ENCODE results near the gene CPLANE2.
"Not testable (repeated sequence)": the region's sequence is repeated elsewhere in the genome, so short reads cannot be mapped to it uniquely, and the experiment has no call there.

The CPLANE2 gene

DNA sequence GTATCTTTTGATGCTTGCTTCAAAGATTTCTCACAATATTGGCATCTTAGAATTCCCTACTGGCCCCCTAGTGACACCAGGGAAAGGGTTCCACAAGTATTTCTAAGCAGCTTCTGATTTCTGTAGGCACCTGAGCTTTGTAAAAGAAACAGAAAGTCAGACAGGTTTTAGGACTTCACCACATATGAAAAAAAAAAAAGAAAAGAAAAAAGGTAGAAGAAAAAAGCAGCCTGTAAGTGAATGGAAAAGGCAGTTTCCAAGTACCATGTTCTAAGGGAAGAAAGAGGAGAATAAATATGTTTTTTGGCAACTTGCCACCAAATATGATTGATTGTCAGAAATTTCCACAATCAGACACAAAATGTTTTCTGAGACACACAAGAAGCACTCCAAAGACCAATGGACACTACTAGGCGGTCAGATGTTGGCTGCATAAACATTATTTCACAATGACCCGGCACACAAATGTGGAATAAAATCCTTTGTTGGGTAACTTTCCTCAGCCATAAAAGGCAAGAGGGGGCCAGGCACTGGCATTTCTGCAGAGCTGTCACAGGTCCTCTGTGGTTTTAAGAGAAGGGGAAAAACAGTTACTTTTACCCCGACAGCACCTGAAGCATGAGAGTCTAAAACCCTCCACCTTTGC is 12.7 kb upstream of the CPLANE2 start:
- no peak for DNase-seq (ENCODE audit: low read depth)
- TF ChIP-seq, protein P1, sequence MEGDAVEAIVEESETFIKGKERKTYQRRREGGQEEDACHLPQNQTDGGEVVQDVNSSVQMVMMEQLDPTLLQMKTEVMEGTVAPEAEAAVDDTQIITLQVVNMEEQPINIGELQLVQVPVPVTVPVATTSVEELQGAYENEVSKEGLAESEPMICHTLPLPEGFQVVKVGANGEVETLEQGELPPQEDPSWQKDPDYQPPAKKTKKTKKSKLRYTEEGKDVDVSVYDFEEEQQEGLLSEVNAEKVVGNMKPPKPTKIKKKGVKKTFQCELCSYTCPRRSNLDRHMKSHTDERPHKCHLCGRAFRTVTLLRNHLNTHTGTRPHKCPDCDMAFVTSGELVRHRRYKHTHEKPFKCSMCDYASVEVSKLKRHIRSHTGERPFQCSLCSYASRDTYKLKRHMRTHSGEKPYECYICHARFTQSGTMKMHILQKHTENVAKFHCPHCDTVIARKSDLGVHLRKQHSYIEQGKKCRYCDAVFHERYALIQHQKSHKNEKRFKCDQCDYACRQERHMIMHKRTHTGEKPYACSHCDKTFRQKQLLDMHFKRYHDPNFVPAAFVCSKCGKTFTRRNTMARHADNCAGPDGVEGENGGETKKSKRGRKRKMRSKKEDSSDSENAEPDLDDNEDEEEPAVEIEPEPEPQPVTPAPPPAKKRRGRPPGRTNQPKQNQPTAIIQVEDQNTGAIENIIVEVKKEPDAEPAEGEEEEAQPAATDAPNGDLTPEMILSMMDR (IDR thresholded peaks at IDR 0.05; ENCODE audit: control insufficient read depth, extremely low read depth, insufficient read depth) = no peak

DNA sequence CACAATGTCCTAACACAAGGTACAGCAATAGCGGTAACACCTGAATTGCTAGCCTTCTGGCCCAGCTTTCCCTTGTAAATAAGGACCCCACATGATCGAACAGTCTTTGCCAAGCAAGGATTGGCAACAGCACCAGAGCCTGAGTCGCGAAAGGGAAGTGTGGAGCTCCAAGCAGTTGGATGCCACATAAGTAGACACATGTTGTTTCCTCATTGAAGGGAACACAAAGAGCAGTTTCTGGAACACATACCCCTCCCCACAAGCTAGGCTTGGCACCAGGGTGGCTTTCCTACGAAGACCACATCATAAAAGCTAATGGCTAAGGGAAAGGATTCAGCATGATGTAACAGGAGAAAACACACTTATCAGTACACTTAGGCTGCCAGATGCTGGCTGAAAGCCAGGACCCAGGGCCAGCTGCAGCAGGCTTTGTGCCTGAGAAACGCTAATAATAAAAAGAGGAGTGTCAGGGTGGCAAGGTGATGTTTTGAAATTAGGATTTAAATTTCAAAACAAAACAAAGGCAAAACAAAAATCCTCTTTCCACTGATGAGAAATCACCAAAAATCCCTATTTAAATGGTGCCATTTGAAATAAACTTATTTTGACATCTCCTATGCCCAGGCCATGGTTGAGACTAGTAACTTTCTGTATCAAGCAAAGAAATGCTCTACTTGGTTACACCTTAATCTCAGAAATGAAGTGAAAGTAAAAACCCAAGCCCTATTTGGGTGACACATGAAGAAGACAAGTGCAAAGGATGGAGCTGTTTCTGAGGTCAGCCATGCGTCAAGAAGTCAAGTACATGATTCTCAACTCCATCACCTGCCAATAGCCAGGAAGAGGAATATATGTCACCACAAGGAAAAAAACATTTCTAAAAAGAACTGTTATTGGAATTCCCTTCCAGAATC is 11.9 kb upstream of the CPLANE2 start:
- TF ChIP-seq, protein P1 (IDR thresholded peaks at IDR 0.05; ENCODE audit: control insufficient read depth, extremely low read depth, insufficient read depth) = no peak
- peak; percentile 91 for DNase-seq (ENCODE audit: low read depth)
- no peak overlapping the region for H3K4me3 ChIP-seq (ENCODE audit: low read depth, low read length)

More for the DNA sequence above, 12.7 kb upstream of the CPLANE2 start:
- no peak overlapping the region for H3K4me3 ChIP-seq (ENCODE audit: low read depth, low read length)

DNA sequence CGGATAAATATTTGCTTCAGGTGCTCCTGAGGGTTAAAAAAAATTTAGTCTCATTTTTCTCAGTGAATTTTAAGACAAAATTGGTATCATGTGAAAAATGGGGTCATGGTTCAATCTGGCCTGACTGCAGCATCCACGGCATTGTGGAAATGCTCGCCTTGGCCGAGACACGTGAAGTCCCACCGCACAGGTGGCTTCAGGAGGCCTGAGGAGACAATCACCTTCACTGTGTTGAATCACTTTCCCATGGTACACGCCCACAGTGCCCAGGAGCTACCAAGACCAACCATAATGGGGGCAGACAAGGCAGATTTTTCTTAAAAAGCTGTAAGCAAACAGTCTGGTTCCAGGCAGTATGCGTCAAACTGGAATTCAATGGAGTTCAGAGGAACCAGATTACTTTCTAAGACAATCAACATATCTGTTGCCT is 11.0 kb upstream of the CPLANE2 start:
- no peak overlapping the region for H3K4me3 ChIP-seq (ENCODE audit: low read depth, low read length)
- DNase-seq (ENCODE audit: low read depth) = no peak
- TF ChIP-seq, protein P1 (IDR thresholded peaks at IDR 0.05; ENCODE audit: control insufficient read depth, extremely low read depth, insufficient read depth) = no peak

DNA sequence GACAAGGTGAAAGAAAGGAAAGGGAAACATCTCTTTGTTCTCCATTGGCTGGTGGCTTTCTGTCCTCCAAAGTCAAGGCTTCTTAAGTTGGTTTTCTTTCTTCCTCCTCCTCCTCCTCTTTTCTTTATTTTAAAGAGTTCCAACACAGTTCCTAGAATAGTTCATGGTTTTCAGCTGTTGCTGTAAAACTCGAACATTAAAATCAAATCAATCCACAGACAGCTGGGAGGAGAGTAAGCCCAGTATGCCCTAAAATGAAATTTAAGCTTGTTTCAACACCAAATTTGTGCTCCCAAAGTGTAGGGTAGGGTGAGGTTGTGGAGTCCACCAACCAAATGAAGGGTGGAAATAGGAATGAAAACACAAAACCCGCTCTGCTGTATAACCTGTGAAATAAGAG is 10.5 kb upstream of the CPLANE2 start:
- DNase-seq (ENCODE audit: low read depth) = no peak
- TF ChIP-seq, protein P1 (IDR thresholded peaks at IDR 0.05; ENCODE audit: control insufficient read depth, extremely low read depth, insufficient read depth) = no peak
- H3K4me3 ChIP-seq (ENCODE audit: low read depth, low read length) = no peak overlapping the region

DNA sequence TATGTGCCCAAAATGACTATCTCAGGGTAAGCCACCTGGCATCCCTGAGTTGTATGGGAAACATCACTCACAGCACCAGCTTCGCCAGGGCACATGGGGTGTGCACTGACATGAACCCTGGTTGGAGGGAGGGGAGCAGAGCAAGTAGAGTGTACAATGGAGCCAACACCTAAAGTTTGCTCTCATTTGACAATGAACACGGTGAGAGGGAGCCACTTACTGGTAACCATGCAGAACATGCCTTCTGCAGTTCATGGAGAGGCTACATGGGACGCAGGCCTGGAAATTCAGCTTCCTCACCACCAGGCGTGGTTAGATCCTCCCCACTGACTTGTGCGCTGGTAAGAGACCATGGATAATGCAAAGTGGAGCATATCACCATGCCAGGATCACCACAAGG is 10.0 kb upstream of the CPLANE2 start:
- TF ChIP-seq, protein P1 (IDR thresholded peaks at IDR 0.05; ENCODE audit: control insufficient read depth, extremely low read depth, insufficient read depth) = no peak

DNA sequence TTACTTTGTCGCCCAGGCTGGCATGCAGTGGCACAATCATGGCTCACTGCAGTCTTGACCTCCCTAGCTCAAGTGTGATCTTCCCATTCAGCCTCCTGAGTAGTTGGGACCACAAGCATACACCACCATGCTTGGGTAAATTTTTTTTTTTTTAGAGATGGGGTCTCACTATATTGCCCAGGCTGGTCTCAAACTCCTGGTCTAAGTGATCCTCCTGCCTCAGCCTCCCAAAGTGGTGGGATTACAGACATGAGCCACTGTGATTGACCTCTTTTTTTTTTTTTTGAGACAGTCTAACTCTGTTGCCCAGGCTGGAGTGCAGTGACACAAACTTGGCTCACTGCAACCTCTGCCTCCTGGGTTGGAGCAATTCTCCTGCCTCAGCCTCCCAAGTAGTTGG is 9.3 kb upstream of the CPLANE2 start:
- not testable (repeated sequence) for DNase-seq (ENCODE audit: low read depth); H3K4me3 ChIP-seq (ENCODE audit: low read depth, low read length)

More for the DNA sequence above, 10.0 kb upstream of the CPLANE2 start:
- no peak overlapping the region for H3K4me3 ChIP-seq (ENCODE audit: low read depth, low read length)
- DNase-seq (ENCODE audit: low read depth) = no peak

DNA sequence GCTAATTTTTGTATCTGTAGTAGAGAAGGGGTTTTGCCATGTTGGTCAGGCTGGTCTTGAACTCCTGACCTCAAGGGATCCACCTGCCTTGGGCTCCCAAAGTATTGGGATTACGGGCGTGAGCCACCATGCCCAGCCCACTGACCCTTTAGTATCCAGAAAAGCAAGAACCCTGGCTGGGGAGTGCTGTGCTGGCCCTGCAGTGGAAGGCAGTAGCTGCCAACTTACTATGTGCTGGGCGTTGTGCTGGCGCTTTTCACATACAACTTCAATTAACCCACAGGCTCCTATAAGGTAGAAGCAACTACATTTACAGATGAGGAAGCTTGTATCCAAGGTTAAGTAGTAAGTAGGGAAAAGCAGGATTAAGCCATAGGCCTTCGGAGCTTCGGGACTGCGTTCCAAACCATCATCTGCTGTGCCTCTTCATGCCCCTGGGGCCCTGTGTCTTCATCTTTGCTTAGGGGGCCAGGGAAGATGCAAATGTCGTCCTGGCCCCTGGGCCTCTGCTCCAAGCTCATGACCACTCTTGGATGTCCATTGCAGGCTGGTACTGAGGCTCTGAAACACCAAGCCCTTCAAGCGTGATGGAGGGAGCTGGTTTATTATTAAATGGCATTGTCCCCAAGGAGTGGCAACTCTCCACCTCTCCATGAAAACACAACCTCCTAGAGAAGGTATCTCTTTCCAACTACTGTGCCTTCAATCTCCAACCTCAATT is 8.7 kb upstream of the CPLANE2 start:
- TF ChIP-seq, protein P1 (IDR thresholded peaks at IDR 0.05; ENCODE audit: control insufficient read depth, extremely low read depth, insufficient read depth) = no peak
- no peak for DNase-seq (ENCODE audit: low read depth)
- no peak overlapping the region for H3K4me3 ChIP-seq (ENCODE audit: low read depth, low read length)

Data from LNCaP clone FGC (cell line).